SK-MEL-5 (cell line): Measurements from ENCODE around the gene PCBP3. TPM values are rescaled to one million over a fixed set of nuclear protein-coding genes. Genes with fewer than 3 reads are reported as not detected.
"Not testable (repeated sequence)": the region's sequence is repeated elsewhere in the genome, so short reads cannot be mapped to it uniquely, and the experiment has no call there.

Experiments
- DNase-seq: peaks from one replicate; pipeline ENCODE4 v3.0.0-alpha.2; 2016; ENCODE audit warnings: low read depth, low spot score
- in situ Hi-C: cut with HindIII; loops from 2 replicates; pipeline ENCODE4 v1.10.0; 2016; ENCODE audit warnings: low sequenced_read_pairs, high pct_unique_total_duplicates, low pct_unique_long_range_greater_than_20kb
- polyA plus RNA-seq, 2 experiments: library from polyadenylated mRNA; depleted of rRNA; stranded (reverse); fragments of >200 nt; gene quantifications; 2 replicates each; pipeline ENCODE4 v1.2.3, GENCODE V29; 2015
- total RNA-seq: library from RNA; depleted of rRNA; stranded (reverse); fragments of >200 nt; shearing (Covaris generic); gene quantifications from 2 replicates; pipeline ENCODE4 v1.2.3, GENCODE V29; 2014; rRNA removed

The PCBP3 gene
- total RNA-seq: not detected in 2 replicates
- polyA plus RNA-seq (2015; cell fraction: cytosol; rRNA removed): 0.31 and 1.7 TPM in 2 replicates
- polyA plus RNA-seq (2015; cell fraction: nucleus; rRNA removed): 0.98 and 3.7 TPM in 2 replicates

DNA sequence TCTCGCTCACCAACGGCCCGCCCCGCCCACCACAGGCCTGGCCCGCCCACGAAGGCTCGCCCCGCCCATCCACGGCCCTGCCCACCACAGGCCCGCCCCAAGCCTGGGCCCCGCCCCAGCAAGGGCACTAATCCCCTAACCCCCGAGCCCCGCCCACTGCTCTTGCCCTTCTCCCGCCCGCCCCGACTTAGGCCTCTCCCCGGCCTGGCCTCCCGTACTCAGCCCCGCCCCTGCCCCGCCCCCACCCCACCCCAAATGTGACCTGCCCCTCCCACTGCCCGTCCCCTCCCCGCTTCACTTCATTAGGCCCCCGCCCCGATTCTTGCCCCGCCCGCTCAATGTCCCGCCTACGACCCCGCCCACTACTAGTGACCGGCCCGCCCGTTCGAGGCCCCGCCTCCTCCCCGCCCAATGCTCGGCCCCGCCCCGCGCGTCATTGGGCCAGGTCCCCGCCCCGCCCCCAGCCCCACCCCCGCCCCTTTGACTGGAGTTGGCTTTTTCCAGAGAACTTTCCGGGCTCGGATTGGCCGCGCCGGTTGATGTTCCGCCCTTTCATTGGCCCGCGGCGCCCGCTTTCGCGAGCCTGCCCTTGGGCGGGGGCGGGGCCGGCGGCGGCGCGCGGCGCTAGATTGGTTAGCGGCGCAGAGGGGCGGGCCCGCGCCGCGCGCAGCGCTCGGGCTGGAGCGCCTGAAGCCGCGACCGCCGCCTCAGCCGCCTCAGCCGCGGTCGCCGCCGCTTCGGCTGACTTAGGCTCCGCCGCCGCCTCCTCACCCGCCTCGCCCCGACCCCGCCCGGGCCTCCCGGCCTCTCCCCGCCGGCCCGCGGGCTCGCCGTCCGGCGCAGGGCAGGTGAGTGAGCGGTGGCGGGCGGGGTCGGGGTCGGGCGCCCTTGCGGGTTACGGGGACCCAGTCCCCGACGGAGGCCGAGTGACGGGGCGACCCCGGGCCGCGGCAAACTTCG, at the start of gene PCBP3:
TSS of gene PCBP3 (plus strand) at position 705 of the 960 bp plus-strand sequence. CDS start 206,361 bp downstream, outside the sequence.
- in situ Hi-C loops: no loop called here
- peak; percentile 86 for DNase-seq

DNA sequence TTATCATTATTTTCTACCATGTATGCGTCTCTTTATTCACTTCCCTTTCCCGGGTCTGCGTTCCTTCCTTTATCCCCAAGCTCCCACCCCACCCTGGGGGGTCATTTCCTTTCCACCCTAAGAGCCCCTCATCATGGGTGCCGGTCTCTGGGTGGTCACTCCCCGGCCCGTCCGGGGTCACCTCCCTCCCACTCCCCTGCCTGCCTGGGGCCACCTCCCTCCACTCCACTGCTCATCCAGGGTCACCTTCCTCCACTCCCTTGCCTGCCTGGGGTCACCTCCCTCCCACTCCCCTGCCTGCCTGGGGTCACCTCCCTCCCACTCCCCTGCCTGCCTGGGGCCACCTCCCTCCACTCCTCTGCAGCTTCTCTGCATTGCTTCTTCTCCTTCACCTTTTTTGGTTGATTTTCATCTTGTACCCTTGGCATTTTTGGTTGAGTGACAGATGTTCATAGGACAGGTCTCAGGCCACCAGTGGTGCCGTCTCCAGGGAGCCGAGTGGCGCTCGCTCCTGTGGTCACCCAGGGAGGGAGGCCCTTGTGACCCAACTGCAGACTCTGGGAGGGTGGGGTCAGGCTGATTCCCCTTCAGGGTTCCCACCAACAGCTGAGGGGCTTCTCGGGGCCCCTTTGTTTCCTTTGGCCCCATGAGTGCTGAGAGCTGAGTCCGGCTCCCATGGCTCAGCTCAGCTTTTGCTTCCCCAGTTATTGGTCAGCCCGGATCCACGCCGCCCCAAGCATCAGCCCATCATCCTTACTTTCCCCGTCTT, 48.6 kb upstream of the PCBP3 start:
- DNase-seq: no peak
- in situ Hi-C loops: no loop called here

DNA sequence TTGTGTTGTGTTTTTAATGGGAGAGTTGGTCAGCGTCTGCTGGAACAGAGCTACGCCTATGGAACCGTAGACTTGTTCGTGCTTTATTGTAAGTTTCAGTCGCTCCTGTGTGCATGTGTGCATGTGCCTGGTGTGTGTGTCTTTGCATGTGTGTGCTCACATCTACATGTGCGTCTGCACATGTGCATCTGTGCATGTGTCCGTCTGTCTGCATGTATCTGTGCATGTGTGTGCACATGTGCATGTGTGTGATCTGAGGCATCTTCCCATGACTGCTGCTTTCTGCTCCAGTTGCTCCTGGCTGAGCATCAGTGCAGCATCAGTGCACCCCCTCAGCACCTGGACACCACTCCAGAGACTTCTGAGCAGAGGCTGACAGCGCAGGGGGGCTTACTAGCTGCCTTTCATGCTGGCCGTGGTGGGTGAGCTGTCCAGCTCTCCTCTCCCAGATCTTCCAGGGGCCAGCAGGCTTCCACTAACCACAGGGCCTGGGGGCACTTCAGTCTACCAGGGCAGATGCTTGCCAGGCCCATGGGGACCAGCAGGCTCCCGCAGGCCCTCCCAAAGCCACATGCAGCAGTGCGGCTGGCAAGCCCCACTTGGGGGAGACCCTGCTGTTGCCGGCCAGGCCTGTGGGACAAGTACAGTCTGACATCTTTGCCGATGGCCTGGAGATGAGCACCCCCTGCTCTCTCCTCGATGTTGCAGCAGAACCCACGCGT, 47.8 kb upstream of the PCBP3 start:
- DNase-seq: no peak
- in situ Hi-C loops: no loop called here

DNA sequence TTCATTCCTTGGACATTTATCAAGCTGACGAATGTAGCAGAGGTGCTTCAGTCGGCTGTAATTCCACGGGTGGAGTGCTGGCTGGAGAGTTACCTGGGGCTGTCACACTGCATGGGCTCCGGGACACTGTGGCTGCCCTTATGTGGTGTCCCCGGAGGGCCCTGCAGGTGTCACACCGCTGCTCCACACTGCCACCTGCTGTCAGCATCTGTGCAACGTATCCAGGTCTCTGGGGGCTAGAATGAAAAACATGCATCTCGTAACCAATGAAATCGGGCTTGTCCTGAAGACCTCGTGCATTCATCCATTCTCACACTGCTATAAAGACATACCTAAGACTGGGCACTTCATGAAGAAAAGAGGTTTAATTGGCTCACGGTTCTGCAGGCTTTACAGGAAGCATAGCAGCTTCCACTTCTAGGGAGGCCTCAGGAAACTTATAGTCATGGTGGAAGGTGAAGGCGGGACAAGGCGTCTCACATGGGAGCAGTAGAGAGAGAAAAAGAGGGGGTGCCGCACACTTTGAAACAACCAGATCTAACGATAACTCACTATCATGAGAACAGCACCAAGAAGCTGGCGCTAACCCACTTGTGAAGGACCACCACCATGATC, 46.7 kb upstream of the PCBP3 start:
- peak; percentile 63 for DNase-seq
- in situ Hi-C loops: no loop called here

DNA sequence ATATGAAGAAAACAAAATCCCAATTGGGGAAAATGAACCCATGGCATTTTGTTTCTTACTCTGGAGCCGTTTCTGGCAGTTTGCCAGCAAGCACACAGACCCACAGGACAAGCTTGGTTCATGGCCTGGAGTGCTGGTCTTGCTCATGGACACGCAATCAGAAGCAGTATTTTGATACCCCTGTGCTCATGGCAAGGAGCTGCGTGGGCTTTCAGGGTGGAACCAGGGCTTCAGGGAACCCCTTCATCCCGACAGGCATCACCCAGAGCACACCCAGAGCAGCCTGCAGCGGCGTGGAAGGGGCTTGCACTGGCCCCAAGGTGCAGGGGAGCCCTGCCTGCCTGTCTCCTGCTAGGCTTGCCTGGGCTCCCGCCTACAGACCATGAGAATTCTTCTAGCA, 45.4 kb upstream of the PCBP3 start:
- in situ Hi-C loops: no loop called here
- no peak for DNase-seq

DNA sequence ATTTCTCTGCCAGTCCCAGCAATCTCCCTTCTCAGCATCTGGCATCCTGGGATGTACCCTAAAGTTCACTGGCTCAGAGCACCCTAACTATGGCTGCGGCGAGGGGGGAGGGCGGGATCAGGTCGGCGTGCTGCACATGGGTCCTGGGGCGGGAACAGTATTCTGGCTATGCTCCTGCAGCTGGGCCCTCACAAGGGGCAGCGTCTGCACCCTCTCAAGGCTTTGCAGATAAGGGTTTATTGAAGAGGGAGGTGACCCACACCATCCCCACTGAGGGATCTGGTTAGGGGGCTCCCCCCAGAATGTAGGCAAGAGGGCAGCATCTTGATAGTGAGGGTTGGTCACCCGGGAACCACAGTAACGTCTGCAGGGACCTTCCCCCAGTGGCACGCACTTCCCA, 44.9 kb upstream of the PCBP3 start:
- in situ Hi-C loops: no loop called here

DNA sequence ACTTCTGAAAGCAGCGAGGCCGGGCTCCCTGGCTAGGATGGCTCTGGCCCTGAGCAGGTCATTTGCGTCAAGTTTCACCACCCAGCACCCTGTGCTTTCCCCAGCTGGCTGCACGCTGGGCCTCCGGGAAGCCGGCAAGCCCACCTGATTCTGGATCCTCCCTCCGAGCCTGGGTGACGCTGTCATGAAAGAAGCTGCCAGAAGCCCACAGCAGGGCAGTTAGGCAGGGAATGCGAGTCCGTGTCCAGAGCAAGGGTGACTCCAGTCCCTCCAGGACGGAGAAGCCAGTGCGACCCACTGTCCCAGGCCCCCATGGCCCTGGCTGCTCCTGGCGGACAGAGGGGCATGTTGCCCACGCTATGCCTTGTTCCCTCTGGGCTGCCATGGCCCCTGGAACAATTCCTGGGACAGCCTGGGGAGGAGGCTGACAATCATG, 44.4 kb upstream of the PCBP3 start:
- DNase-seq: no peak
- in situ Hi-C loops: no loop called here

More for the DNA sequence above, 44.9 kb upstream of the PCBP3 start:
- DNase-seq: no peak

DNA sequence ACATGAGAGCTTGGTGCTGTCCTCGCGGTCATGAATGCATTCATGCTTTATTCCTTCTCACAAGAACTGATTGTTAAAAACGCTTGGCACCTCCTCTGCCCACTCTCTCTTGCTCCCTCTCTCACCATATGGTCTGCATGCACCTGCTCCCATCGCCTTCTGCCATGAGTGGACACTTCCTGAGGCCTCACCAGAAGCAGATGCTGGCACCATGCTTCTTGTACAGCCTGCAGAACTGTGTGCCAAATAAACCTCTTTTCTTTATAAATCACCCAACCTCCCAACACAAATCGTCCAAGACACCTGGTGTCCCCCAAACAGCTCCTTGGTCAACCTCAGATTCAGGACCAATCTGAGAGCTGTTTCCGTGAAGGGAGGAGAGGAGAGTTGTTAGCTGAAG, 43.3 kb upstream of the PCBP3 start:
- in situ Hi-C loops: no loop called here
- DNase-seq: no peak

DNA sequence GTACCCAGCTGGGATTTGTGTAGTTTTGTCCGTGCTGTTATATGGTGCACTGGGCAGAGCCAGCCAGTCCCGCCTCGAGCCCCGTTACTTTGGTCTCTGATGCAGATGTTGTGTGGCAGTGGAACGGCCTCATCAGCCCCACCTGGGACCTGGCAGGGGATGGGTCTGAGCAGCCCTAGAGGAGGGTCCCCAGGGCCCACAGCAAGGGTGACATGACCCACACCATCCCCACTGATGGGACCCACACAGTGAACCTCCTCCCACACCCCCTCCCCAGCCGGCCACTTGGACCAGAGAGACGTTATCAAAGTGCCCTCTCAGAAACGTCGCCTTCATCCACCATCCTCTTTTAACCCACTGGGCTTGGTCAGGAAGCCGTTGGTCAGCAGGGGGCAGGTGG, 42.0 kb upstream of the PCBP3 start:
- DNase-seq: no peak
- in situ Hi-C loops: no loop called here

DNA sequence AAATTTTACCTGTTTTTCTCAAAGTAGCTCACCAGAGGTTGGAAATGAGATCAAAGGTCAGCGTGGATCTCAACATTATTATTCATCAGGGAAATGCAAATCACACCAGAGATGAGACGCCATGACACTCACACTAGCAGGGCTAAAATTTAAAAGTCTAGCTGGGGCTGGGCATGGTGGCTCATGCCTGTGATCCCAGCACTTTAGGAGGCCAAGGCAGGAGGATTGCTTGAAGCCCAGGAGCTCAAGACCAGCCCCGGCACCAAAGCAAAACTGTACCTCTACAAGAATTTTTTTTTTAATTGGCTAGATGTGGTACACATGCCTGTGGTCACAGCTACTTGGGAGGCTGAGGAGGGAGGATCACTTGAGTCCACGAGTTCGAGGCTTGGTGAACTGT, 41.4 kb upstream of the PCBP3 start:
- DNase-seq: no peak
- in situ Hi-C loops: no loop called here

DNA sequence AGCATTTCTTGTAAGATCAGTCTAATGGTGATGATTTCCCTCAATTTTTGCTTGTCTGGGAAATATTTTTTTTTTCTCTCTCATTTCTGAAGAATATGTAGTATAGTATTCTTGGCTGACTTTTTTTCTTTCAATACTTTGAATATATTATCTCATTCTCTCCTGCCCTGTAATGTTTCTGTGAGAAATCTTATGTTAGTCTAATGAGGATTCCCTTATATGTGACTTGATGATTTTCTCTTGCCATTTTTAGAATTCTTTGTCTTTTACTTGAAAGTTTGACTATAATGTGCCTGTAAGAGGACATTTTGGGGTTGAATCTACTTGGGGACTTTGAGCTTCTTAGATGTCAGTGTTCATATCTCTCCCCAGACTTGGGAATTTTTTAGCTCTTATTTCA, 40.0 kb upstream of the PCBP3 start:
- in situ Hi-C loops: no loop called here
- no peak for DNase-seq

DNA sequence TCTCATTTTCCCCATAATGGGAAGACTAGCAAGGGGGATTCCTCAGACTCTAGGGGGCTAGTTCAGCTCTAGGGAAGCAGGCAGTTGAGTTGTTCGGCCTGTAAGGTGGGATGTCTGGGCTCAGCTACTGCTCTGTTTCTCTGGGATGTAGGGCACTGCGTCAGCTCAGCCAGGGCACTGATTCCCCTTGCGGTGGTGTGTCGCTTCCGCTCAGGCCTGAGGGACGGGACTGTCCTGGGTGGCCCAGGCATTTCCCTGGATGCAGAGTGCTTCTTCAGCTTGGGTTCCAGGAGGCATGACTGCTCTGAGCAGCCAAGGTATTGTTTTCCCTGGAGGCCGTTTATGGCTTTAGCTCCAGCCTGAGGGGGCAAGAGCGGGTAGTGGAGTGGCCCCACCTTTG, 38.8 kb upstream of the PCBP3 start:
- DNase-seq, in situ Hi-C loops: not testable (repeated sequence)

DNA sequence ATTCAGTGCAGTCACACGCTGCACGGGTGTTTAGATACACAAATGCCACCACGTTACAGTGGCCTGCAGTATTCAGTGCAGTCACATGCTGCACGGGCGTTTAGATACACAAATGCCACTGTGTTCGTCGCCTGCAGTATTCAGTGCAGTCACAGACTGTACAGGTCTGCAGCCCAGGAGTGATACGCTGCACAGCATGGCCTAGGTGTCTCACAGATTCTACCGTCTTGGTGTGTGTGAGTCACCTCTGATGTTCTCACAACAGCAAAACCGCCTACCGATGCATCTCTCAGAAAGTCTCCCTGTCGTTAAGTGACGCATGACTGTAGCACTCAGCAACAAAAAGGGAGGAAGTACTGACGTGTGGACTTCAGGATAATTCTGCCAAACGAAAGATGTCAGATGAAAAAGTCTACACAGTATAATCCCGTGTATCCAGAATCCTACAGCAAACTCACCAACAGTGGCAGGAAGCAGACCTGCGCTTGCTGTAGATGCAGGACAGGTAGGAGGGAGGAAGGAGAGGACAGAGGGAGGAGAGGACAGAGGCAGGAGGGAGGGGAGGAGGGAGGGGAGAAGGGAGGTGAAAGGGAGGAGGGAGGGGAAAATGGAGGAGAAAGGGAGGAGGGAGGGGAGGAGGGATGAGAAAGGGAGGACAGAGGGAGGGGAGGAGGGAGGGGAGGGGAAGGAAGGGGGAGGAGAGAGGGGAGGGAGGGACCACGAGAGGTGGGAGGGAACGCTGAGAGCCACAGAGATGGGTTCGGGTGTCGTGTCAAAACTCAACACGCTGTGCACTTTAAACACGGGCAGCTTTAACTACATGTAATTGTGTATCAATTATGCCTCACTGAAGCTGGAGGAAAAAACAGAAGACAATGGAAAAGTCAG, 36.3 kb upstream of the PCBP3 start:
- in situ Hi-C loops: no loop called here

DNA sequence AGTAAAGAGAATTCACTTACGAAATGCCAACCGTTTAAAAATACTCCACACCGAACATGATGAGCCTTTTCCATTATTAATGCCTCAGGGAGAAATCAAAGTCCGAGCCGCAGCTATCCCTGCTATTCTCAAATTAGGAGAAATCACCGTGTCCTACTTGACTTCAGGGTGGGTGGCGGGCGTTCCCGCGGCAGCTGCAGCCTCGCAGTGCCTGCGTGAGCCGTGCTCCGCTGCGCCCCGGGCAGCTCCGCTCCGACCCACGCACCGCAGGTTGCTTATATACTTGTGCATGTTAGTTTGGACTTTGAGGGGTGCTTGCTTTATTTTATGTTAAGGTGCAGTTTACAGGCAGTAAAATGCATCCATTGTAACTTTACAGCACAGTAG, 35.6 kb upstream of the PCBP3 start:
- in situ Hi-C loops: no loop called here
- DNase-seq: no peak

More for the DNA sequence above, 36.3 kb upstream of the PCBP3 start:
- no peak for DNase-seq

DNA sequence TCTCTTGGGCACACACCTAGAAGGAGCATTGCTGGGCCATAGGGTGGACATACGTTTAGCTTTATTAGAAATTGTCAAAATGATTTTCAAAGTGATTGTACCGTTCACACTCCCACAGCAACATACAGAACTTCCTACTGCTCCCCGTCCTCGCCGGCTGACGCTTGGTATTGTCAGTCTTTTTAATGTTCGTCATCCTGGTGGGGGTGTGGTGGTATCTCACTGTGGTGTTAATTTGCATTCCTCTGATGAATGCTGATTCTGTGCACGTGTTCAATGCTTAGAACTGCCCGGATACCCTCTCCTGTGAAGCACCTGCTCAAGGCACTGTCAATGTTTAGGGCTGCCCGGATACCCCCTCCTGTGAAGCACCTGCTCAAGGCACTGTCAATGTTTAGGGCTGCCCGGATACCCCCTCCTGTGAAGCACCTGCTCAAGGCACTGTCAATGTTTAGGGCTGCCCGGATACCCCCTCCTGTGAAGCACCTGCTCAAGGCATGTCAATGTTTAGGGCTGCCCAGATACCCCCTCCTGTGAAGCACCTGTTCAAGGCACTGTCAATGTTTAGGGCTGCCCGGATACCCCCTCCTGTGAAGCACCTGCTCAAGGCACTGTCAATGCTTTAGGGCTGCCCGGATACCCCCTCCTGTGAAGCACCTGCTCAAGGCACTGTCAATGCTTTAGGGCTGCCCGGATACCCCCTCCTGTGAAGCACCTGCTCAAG, 34.6 kb upstream of the PCBP3 start:
- DNase-seq, in situ Hi-C loops: not testable (repeated sequence)

DNA sequence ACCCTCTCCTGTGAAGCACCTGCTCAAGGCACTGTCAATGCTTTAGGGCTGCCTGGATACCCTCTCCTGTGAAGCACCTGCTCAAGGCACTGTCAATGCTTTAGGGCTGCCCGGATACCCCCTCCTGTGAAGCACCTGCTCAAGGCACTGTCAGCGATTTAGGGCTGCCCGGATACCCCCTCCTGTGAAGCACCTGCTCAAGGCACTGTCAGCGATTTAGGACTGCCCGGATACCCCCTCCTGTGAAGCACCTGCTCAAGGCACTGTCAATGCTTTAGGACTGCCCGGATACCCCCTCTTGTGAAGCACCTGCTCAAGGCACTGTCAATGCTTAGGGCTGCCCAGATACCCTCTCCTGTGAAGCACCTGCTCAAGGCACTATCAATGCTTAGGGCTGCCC, 33.9 kb upstream of the PCBP3 start:
- in situ Hi-C loops, DNase-seq: not testable (repeated sequence)
